GM18505 (cell line): ENCODE results near the gene TRERF1.
A peak's percentile ranks its signal among the peaks of the same experiment; 100 is the strongest.

Source experiments
- ATAC-seq: cut with Tn5 transposase; IDR thresholded peaks from one replicate; pipeline ENCODE4 v1.9.1; 2021; ENCODE audit not compliant: unreplicated experiment
- POLR2A ChIP-seq: IDR thresholded peaks from 4 replicates; pipeline ENCODE4 v1.6.1; 2011; ENCODE audit warnings: borderline replicate concordance; ENCODE audit not compliant: insufficient read depth, insufficient read length; ENCODE audit errors: extremely low read depth

TRERF1 gene

DNA sequence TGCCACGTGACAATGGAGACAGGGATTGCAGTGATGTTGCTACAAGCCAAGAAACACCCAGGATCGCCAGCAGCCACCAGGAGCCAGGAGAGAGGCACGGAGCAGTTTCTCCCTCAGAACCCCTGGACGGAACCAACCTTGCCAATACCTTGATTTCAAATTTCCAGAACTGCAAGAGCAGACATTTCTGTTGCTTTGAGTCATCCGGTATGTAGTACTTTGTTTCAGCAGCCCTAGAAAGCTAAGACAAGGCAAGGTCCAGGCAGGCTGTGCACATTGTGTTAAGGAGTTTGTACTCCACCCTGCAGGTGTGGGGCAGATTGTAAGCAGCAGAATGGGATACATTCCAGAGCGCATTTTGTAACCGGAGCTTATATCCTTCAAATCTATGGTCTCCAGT lies 48.3 kb downstream of the TRERF1 start:
- no peak for ATAC-seq
- TF ChIP-seq POLR2A: no peak

DNA sequence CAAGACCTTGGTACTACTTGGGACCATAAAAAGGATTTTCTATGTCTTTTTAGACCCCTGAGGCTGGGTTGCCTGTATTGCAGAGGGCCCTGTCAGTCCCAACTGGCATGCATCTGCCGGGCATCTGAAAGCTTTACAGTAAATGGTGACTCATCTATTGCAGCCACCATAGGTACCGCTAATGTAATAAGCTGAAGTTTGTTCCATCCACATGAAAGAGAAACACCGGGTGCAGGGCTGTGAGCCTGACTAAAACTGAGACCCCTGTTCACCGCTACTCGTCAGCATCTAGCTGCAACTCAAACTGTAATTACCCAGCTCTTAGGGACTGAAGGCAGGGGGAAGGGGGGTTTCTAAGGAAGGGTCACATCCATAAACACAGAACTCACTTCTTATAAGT lies 49.5 kb downstream of the TRERF1 start:
- no peak for TF ChIP-seq POLR2A
- ATAC-seq: no peak

DNA sequence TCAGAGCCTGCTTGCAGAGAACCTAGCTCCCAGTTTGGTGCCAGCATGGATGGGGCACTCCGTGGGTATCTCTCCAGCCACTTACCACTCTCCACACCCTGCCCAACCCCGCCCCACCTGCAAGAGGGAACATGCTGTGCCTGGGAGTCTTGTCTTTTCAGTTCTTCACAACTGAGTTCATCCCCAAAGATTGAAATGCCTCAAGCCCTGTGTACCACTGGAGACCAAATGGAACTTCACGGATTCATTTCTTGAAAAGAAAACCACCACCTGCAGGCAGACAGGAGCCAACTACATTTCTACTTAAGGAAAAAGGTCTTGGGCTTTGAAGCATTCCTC lies 50.1 kb downstream of the TRERF1 start:
- ATAC-seq: no peak
- TF ChIP-seq POLR2A: no peak

DNA sequence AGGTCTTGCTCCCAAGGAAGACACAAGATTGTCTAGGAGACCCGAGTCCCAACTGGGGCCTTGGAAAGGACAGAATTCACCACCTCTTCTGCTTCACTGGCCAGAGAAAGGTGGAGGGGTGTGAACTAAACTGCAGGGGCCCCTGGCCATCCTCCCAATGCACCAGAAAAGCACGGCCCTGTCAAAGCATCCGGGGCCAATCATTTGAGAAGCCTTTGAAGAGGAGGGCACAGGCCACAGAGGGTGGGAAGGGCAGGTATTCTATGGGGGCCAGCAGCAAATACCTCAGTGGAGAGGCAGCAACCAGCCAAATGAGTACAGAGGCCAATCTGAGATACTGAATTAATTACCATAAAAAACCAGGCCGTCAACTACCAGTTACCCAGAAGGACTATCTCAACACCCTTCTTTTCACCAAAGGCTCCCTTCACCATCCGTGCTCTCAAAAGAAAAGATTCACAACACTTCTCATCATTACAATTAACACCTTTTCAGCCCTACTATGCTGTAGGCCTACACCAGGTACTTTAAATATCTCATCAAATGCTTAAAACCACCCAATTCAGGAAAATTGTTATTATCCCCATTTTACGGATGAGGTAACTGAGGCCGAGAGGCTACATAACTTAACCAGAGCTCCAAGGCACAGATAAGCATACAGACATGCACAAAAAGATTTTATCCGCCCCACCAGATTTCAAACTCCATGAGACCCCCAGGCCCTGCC lies 50.7 kb downstream of the TRERF1 start:
- no peak for ATAC-seq
- TF ChIP-seq POLR2A: no peak

DNA sequence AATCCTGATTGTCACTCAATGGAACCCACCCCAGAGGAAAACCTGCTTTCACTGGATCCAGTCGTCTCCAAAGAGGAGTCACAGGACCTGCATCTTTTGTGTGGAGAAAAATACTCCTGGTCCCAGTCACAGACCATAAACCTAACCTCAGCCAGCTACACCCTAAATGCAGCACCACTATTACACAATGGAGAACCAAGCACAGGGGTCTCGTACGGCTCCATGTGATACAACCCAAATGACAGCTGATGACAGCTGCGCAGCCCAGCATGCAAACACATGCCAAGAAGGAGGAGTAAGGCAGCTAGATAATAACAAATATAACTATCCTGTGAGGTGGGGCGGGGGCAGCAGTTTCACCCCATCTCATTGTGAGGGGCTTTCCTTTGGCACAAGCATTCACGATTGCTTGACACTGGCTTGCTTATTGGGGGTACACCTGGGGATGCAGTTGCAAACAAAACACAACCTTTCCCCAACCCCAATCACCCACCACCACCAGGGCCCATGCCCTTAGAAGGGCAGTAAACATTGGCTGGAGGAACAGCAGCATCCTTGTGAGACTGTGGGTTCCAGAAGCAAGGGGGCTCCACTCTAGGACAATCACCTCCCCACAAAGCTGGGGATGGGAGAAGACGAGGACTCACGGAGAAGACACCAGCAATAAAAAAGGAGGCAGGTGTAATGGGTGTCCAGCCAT lies 51.5 kb downstream of the TRERF1 start:
- no peak for TF ChIP-seq POLR2A
- ATAC-seq: no peak

DNA sequence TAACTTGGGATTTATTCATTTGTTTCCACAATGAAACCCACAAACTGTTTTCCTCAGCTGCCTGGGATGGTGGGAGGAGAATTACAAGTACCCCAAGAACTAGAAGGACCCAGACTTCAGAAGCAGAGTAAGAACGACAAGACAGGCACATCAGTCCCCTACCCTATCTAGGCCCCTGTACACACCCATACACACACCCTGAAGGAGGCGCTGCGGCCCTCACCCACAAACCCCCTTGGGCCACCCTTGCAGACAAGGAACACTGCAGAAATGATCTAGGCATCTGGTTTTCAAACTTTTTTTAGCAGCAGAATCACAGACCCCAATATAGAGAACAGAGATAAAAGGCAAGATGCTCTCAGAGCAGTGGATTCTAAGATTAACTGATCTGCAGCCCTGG lies 55.0 kb downstream of the TRERF1 start:
- no peak for TF ChIP-seq POLR2A
- ATAC-seq: no peak

DNA sequence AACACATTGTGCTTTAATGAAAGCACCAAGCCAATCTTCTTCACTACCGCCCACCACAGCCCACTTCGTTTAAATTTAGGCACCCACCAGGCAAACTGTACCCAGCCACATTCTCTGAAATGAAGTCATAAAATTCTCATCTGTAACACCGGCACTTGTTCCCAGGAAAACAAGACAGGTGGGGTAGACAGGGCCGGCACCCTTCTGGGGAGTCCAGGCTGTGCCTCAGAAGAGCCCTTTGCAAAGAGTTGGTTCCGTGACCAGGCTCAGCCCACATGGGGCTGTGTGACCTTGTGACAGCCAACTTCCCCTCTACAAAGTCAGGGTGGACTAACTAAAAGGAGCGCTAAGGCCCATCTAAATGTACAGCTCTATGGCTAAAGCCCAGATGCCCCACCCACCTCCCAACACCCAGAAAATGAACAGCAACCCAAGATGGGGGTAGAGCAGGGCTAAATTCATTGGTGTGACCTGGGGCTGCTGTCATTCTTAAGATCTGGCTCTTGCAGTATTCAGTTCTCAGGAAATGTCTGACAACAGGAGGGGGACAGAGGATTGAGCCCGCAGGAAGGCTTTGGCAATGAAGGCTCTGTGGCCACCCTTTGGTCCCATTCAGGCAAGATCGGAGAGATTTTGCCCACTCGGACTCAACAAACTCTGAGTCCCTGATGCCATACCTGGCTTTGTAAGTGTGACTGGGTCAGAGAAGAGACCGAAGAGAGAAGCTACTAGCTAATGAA lies 56.7 kb downstream of the TRERF1 start:
- ATAC-seq: no peak
- TF ChIP-seq POLR2A: no peak

DNA sequence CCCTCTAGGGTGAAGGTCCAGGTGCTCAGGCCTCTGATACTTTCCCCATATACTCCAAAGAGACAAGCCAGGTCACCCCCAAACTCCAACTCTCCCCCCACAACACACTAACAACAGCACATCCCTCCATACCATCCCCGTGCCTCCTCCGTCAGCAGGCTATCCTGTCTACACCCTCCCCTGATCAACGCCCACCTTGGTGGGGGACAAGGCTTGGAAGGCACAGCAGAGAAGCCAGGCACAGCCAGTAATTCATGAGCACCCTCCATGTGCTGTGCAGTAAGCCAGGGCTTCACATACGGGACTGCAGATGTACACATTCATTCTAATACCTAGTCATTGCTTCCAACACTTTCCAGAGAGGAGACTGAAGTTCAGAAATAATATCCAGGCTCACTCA lies 57.6 kb downstream of the TRERF1 start:
- ATAC-seq: no peak

DNA sequence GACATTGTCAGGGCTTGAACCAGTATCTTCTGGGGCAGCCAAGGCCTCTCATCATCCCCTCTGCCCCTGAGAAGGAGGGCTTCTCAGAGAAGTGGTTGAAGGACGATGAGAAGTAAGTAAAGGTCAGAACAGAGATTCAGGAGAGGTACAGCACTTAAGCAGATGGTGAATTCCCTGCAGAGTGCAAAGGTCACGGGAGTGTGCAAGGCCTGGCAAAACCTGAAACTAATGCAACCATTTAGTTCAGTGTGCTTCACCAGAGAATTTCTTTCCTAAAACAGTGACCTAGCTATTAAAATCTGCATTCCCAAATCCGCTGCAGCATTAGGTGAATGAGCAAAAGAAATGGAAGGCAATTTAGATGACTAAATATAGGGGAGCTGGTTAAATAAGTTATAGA lies 58.4 kb downstream of the TRERF1 start:
- TF ChIP-seq POLR2A: no peak
- no peak for ATAC-seq

More for the DNA sequence above, 57.6 kb downstream of the TRERF1 start:
- no peak for TF ChIP-seq POLR2A

DNA sequence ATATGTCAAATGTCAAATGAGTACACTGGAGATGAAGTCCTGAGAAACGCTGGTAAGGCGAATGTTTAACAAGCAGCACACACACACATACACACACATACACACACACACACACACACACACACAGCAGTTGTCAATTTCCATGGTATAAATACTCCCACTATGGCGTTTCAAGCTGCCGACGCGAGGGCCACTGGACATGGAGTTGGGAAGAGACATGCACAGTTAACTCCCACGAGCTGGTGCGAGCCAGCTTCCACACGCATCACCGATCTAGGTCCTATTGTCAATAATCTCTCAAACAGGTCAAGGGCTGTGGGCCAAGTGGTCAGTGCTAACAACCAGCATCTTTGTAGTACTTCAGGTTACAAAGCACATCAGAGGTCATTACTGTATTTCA lies 58.9 kb downstream of the TRERF1 start:
- no peak for ATAC-seq

DNA sequence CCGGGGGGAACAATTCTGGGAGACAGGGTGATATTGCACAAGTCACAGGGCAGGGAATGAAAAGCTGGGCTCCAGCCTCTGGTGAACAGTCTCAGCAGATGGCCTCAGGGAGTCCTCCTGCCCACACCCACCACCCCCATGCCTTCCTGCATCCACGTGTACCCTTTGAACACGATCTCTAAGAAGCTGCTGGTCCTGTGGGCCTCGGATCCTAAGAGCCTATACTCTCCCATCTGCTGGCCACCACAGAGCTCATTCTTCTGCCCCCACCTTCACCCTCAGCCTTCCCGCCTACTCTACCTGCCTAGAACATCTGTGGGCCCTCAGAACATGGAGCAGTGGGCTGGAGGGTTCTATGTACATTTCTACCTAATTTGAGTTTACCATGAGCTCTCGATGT lies 60.3 kb downstream of the TRERF1 start:
- no peak for TF ChIP-seq POLR2A
- ATAC-seq: no peak

More for the DNA sequence above, 58.9 kb downstream of the TRERF1 start:
- no peak for TF ChIP-seq POLR2A

DNA sequence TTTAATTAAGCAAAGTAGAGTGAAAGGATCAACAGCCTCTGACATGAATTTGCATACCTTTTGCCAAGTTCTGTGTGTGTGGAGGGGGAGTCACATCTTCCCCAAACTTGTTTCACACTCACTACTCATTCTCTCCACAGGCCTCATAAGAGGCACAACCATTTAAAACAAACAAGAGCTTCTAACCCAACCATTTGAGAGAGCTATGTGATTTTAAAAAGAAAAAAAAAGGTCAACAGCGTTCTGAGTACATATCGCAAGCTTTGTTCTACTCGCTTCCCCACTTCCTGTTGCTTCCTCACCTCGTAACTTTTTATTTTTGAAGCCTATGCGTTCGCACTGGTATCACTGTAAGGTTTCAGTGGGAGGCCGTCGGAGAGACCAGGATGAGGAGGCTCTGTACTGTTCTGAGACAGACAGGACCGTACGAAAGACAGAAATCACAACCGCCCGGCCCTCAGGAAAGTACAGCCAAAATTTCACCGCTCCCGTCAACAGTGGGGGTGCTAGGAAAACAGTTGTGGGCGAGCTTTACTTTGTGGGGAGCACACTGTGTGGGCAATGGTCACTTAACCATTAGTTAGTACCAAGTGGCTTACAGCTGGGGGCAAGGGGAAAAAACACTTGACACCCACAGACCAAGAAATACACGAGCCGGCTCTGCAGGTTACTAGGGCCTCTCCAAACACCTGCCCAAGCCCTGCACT lies 61.3 kb downstream of the TRERF1 start:
- no peak for ATAC-seq

DNA sequence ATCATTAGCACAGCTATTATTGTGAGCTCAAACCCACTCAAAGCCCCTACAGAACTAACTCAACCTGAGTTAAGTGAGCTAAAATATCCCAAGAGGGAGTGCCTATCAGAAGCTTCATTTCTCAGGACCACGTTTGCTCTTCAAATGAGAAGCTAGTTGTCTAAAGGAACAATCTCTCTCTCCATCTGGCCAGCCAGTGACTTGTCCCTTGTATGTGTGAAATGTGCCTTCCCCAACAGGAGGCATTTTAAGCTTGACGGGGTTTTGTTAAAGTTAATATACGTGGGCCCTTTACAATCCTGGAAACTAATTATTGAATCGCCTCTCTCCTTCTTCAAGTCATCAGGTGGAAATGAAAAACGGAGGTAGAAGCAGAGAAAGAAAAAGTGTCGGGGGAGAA lies 62.0 kb downstream of the TRERF1 start:
- no peak for ATAC-seq
- TF ChIP-seq POLR2A: no peak

More for the DNA sequence above, 61.3 kb downstream of the TRERF1 start:
- peak; percentile 22 for TF ChIP-seq POLR2A

DNA sequence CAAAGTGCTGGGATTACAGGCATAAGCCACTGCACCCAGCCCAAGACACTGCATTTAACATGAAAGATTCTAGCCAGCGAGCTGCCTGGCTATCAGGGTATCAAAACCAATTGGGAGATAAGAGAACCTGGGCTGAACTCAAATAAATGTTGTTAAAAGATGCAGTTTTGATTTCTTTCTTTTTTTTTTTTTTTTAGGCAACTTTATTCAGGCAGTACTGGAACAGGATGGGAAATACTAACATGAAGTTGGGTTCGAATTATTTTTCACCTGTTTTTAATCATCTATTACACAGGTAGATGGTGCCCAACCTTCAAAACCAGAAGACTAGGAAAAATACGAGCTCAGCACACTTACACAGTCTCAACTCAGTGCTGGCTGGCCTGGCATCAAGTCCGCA lies 63.7 kb downstream of the TRERF1 start:
- no peak for TF ChIP-seq POLR2A
- no peak for ATAC-seq

DNA sequence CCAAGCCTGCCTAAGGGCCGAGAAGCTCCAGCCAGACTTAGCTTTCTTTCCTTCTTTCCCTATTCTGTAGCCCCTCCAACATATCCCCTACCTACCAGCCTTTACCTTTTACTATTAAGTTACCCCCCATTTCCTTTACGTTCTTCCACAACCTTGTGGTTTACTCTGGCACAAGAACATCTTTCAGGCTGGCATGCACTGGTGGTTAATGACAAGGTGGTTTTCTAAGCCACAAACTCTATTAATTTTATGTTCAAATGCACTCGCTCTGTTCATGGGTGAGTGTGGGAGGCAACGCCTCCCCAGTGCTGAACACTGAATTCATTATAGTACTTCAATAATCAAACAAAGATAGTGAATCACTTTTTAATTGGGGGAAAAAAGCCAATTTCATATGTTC lies 64.4 kb downstream of the TRERF1 start:
- TF ChIP-seq POLR2A: no peak
- ATAC-seq: no peak
